Colonic mucosa (tissue), 4 donors: ENCODE results near the gene TLL2. TPM values are rescaled to one million over a fixed set of nuclear protein-coding genes. Genes with fewer than 3 reads are reported as not detected.
A peak's percentile ranks its signal among the peaks of the same experiment; 100 is the strongest.

ENCODE experiments used
- DNase-seq: peaks from one replicate; pipeline ENCODE4 v3.0.0-alpha.2; 2020
- H3K27ac ChIP-seq: fragments of 200-600 bp; one replicate; pipeline ENCODE4 v1.8.0; 2021
- H3K27me3 ChIP-seq: fragments of 200-600 bp; one replicate; pipeline ENCODE4 v1.8.0; 2021
- H3K36me3 ChIP-seq: fragments of 200-600 bp; one replicate; pipeline ENCODE4 v1.8.0; 2021
- H3K4me1 ChIP-seq: fragments of 200-600 bp; one replicate; pipeline ENCODE4 v1.8.0; 2021; ENCODE audit warnings: mild to moderate bottlenecking
- H3K4me3 ChIP-seq: fragments of 200-600 bp; one replicate; pipeline ENCODE4 v1.8.0; 2021
- H3K9ac ChIP-seq, 2 donors: one replicate each; pipeline ENCODE4 v1.7.0; 2013; ENCODE audit warnings: control low read depth in 2 of 2, low read depth in 2 of 2, low read length in 2 of 2
- H3K9me3 ChIP-seq: fragments of 200-600 bp; one replicate; pipeline ENCODE4 v1.8.0; 2021
- CTCF ChIP-seq: fragments of 200-600 bp; IDR thresholded peaks from one replicate; pipeline ENCODE4 v1.8.0; 2022; ENCODE audit warnings: antibody characterized with exemption, mild to moderate bottlenecking
- intact Hi-C: fragments of 100-400 bp; cut with DNase I; formaldehyde crosslinking; loops from one replicate; pipeline ENCODE4 v1.14.1; 2022
- total RNA-seq, 2 donors: library from RNA; stranded (reverse); fragmentation: NEBNext Ultra II Directional in 1 of 2; extraction: Animal tissue kit (Norgen Biotek cat#: 25700) in 1 of 2; gene quantifications; one replicate each; pipeline ENCODE4 v1.2.1, GENCODE V29; 2021
- donor health status: healthy.
- donor health status: DM: no; HTN: no; CAD: no.
- donor health status: DM: no; HTN: no; CAD: no.

TLL2 gene
- total RNA-seq, 2 donors from 2014 or later = 0.30 to 0.45 TPM

GRCh38 chr10:96478355-96478754, 35.4 kb downstream of the TLL2 start:
- Histone ChIP-seq H3K9ac (no peak overlapping the region), H3K4me1 (no peaks in the 10 kb centered on the region), H3K27me3 (no peaks in the 10 kb centered on the region), H3K36me3 (no peaks in the 10 kb centered on the region), H3K9me3 (no peaks in the 10 kb centered on the region), H3K27ac (no peak overlapping the region), H3K4me3 (no peak overlapping the region)
- no peak for DNase-seq
- intact Hi-C loops = no loop called here
- no peak for TF ChIP-seq CTCF

GRCh38 chr10:96473866-96474265, 39.9 kb downstream of the TLL2 start:
- Histone ChIP-seq H3K9me3 (no peaks in the 10 kb centered on the region), H3K4me1 (no peaks in the 10 kb centered on the region), H3K27ac (no peak overlapping the region), H3K36me3 (no peaks in the 10 kb centered on the region), H3K9ac (no peak overlapping the region), H3K27me3 (no peaks in the 10 kb centered on the region), H3K4me3 (no peak overlapping the region)
- intact Hi-C loops = no loop called here
- DNase-seq = no peak
- TF ChIP-seq CTCF = no peak

- peak; percentile 45 for TF ChIP-seq CTCF
- Histone ChIP-seq H3K4me1 (no peaks in the 10 kb centered on the region), H3K27ac (no peak overlapping the region), H3K4me3 (no peak overlapping the region), H3K27me3 (no peaks in the 10 kb centered on the region), H3K9me3 (no peaks in the 10 kb centered on the region), H3K9ac (no peak overlapping the region), H3K36me3 (no peaks in the 10 kb centered on the region)
- no peak for DNase-seq
- intact Hi-C loops = no loop called here
Measured at GRCh38 chr10:96470116-96470743, 43.5 kb downstream of the TLL2 start.

- no peaks in the 10 kb centered on the region for H3K27me3 ChIP-seq
- TF ChIP-seq CTCF = no peak
- no peaks in the 10 kb centered on the region for H3K9me3 ChIP-seq
- no peak overlapping the region for H3K27ac ChIP-seq
- H3K4me3 ChIP-seq = no peak overlapping the region
- H3K36me3 ChIP-seq = no peaks in the 10 kb centered on the region
- intact Hi-C loops = no loop called here
- DNase-seq = no peak
- H3K4me1 ChIP-seq = no peaks in the 10 kb centered on the region
- H3K9ac ChIP-seq = no peak overlapping the region
Measured at GRCh38 chr10:96468845-96469244, 44.9 kb downstream of the TLL2 start.

DNA sequence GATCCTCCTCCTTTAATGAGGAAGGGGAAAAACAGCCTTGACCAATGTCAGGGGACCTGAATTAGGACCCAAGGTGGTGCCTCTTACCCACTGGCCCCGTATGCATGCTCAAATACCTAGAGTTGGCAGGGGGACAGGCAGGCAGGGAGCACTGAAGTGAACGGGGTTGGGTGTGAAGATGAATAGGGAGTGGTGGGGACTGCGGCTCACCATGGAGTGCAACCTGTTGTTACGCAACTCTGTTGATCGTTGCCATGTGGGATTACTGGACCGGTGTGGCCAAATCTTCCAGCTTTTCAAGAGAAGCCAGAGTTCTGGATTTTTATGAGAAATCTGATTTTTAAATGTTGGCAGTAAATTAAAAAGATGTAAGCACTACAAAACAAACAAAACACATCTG, 48.1 kb downstream of the TLL2 start:
- Histone ChIP-seq H3K9ac (no peak overlapping the region), H3K36me3 (no peaks in the 10 kb centered on the region), H3K9me3 (no peaks in the 10 kb centered on the region), H3K4me3 (no peak overlapping the region), H3K27me3 (no peaks in the 10 kb centered on the region), H3K4me1 (no peaks in the 10 kb centered on the region), H3K27ac (no peak overlapping the region)
- intact Hi-C loops = no loop called here
- no peak for TF ChIP-seq CTCF
- no peak for DNase-seq
